ENCODE measurements around the gene MDH2. TPM values are rescaled to one million over a fixed set of nuclear protein-coding genes. Genes with fewer than 3 reads are reported as not detected.

The MDH2 gene, protein sequence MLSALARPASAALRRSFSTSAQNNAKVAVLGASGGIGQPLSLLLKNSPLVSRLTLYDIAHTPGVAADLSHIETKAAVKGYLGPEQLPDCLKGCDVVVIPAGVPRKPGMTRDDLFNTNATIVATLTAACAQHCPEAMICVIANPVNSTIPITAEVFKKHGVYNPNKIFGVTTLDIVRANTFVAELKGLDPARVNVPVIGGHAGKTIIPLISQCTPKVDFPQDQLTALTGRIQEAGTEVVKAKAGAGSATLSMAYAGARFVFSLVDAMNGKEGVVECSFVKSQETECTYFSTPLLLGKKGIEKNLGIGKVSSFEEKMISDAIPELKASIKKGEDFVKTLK
- total RNA-seq (ENCODE audit: low replicate concordance) = 43.1 and 61.3 TPM in 2 replicates

DNA sequence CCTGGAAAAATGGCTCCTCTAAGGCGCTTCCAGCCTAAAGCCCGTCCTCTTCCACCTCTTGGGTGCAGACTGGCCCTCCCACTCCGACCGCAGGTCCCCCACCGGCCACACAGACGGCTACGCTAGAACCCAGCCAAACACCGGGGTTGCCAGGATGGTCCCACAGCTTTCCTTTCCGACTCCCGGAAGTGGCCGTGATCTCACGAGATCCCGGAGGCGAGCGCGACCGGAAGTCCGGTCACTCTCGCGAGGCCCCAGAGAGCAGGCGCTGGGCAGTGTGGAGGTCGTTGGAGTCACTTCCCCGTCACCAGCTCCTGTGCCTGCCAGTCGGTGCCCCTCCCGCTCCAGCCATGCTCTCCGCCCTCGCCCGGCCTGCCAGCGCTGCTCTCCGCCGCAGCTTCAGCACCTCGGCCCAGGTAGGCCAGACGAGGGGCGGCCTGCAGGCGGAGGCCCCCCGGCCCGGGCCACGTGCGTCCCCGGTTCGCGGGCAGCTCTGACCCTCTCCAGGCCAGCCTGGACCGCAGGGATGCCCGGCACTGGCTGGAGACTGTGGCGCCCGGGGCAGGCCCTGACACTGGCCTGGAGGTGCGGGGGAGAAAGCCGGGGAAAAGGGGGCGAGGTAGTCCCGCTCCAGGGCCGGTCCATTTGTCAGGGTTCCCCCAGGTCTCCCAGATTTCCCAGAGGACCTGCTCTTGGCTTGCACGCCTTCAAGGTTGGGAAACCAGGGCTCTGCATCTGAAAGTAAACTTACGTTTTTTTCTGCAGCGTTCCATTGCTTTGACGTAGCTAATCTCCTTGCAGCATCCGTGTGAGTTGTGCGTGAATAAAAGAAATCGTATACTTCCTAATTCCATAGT is at the start of gene MDH2, which contains the start of gene STYXL1:
TSS of gene MDH2 (plus strand) at position 296 of the 857 bp plus-strand sequence. CDS start at position 351, 55 bp downstream.
TSS of gene STYXL1 (minus strand) at position 190 of the 857 bp plus-strand sequence. CDS start 17,477 bp downstream, outside the sequence.

Other genes with a start within 250 kb of the MDH2 start
- gene CCL24, start 234.3 kb upstream of the MDH2 start, total RNA-seq (ENCODE audit: low replicate concordance) = not detected in 2 replicates
- gene RHBDD2, start 169.1 kb upstream of the MDH2 start, total RNA-seq (ENCODE audit: low replicate concordance) = 8.3 and 14.9 TPM in 2 replicates
- 57.3 and 309 TPM in 2 replicates for gene POR, start 133.0 kb upstream of the MDH2 start, total RNA-seq (ENCODE audit: low replicate concordance)
- gene TMEM120A, start 53.5 kb upstream of the MDH2 start, total RNA-seq (ENCODE audit: low replicate concordance) = 25.8 and 95.0 TPM in 2 replicates
- gene STYXL1, start 106 bp upstream of the MDH2 start, total RNA-seq (ENCODE audit: low replicate concordance) = 29.4 and 50.7 TPM in 2 replicates
- 0.23 and 0.53 TPM in 2 replicates for gene SRRM3, start 153.8 kb downstream of the MDH2 start, total RNA-seq (ENCODE audit: low replicate concordance)

All from smooth muscle cell of the coronary artery (primary cell).